ENCODE data around the gene MRPL22. TPM values are rescaled to one million over a fixed set of nuclear protein-coding genes. Genes with fewer than 3 reads are reported as not detected.
"Not testable (repeated sequence)": the region's sequence is repeated elsewhere in the genome, so short reads cannot be mapped to it uniquely, and the experiment has no call there.

The MRPL22 gene
- total RNA-seq (2014; rRNA removed; shearing (Covaris generic); ENCODE audit: low replicate concordance): 57.4 and 104 TPM in 2 replicates

- Histone ChIP-seq H3K4me3 (peak within 1 kb of the TSS; percentile 74), H3K27me3 (no peaks in the 10 kb centered on the region), H3K36me3 (peaks cover 10% of the 10 kb centered on the region), H3K9me3 (no peaks in the 10 kb centered on the region)
- peak; percentile 95 for DNase-seq
Observed at GRCh38 chr5:154940772-154941620, at the start of gene MRPL22. MRPL22 (plus strand) TSS chr5:154941073; CDS start chr5:154941111, 38 bp downstream.

GRCh38 chr5:154892369-154892771, 48.5 kb upstream of the MRPL22 start:
- no peaks in the 10 kb centered on the region for H3K27me3 ChIP-seq

GRCh38 chr5:154893381-154893780, 47.5 kb upstream of the MRPL22 start:
- Histone ChIP-seq H3K9me3 (no peaks in the 10 kb centered on the region), H3K27me3 (no peaks in the 10 kb centered on the region), H3K36me3 (peaks cover 84% of the 10 kb centered on the region), H3K4me3 (no peak overlapping the region)
- DNase-seq: no peak

More at GRCh38 chr5:154892369-154892771, 48.5 kb upstream of the MRPL22 start:
- no peak overlapping the region for H3K4me3 ChIP-seq
- no peak for DNase-seq
- H3K9me3 ChIP-seq: peaks cover 8% of the 10 kb centered on the region; the same call in 1 of the 2 replicates
- peaks cover 91% of the 10 kb centered on the region for H3K36me3 ChIP-seq

- Histone ChIP-seq H3K36me3 (peaks cover 77% of the 10 kb centered on the region), H3K9me3 (no peaks in the 10 kb centered on the region), H3K4me3 (no peak overlapping the region), H3K27me3 (no peaks in the 10 kb centered on the region)
- DNase-seq: no peak
Observed at GRCh38 chr5:154895606-154896561, 45.0 kb upstream of the MRPL22 start.

DNA sequence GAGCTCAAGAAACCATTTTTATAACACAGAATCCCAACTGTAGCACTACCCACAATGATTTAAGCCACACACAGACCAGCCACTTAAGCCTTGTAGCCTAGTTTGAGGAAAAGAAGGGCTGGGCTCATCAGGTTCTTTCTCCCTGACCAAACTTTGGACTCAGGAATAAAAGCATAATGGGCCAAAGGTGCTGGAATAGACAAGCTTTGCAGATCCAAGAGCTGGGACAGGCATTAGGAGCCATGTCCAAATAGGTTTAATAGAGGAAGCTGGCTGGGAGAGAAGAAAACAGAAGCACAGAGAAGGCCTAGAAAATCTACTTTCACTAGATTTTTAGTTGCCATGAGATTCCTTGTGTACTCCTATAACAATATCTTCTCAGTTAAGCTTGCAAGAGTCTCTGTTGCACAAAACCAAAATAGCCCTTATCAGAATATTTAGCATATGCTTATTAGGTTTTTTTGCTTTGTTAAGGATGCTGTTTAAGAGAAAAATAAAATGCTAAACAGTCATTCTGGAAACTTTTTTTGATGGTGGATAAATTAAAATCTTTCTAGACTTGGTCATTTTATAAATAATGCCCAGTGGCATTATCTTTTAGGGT, 44.2 kb upstream of the MRPL22 start:
- no peak for DNase-seq
- Histone ChIP-seq H3K27me3 (no peaks in the 10 kb centered on the region), H3K4me3 (no peak overlapping the region), H3K36me3 (peaks cover 76% of the 10 kb centered on the region), H3K9me3 (no peaks in the 10 kb centered on the region)

DNA sequence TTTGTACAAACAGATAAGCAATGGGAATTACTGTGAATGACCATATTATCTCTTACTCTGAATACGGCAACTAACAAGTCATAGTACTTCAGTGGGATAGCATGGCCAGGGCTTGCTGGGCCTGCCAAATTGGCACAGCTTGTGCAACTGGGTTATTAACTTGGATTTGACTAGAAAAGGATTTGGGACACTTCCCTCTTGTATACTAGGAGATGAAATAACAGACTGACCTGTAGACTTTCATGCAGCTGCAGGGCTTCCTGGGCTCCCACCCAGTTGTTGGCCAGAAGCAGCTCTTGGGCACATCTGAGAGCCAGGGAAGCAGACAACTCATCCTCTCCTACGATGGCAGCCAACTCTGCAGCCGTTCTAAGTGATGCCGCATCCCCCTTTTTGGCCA, 42.7 kb upstream of the MRPL22 start:
- DNase-seq: peak; percentile 97
- no peaks in the 10 kb centered on the region for H3K27me3 ChIP-seq
- H3K36me3 ChIP-seq: peaks cover 77% of the 10 kb centered on the region
- H3K9me3 ChIP-seq: no peaks in the 10 kb centered on the region
- H3K4me3 ChIP-seq: no peak overlapping the region

- H3K9me3 ChIP-seq: no peaks in the 10 kb centered on the region
- H3K36me3 ChIP-seq: peaks cover 75% of the 10 kb centered on the region
- no peak for DNase-seq
- no peak overlapping the region for H3K4me3 ChIP-seq
- no peaks in the 10 kb centered on the region for H3K27me3 ChIP-seq
Observed at GRCh38 chr5:154899151-154899816, 41.6 kb upstream of the MRPL22 start.

- Histone ChIP-seq H3K27me3 (no peaks in the 10 kb centered on the region), H3K4me3 (no peak overlapping the region), H3K9me3 (no peaks in the 10 kb centered on the region), H3K36me3 (peaks cover 75% of the 10 kb centered on the region)
- no peak for DNase-seq
Observed at GRCh38 chr5:154900066-154900465, 40.8 kb upstream of the MRPL22 start.

GRCh38 chr5:154901276-154901675, 39.6 kb upstream of the MRPL22 start:
- Histone ChIP-seq H3K4me3 (no peak overlapping the region), H3K9me3 (no peaks in the 10 kb centered on the region), H3K27me3 (no peaks in the 10 kb centered on the region), H3K36me3 (peaks cover 71% of the 10 kb centered on the region)
- DNase-seq: no peak

GRCh38 chr5:154901913-154902312, 39.0 kb upstream of the MRPL22 start:
- Histone ChIP-seq H3K9me3 (no peaks in the 10 kb centered on the region), H3K27me3 (no peaks in the 10 kb centered on the region), H3K4me3 (no peak overlapping the region), H3K36me3 (peaks cover 71% of the 10 kb centered on the region)
- no peak for DNase-seq

GRCh38 chr5:154905601-154906000, 35.3 kb upstream of the MRPL22 start:
- H3K4me3 ChIP-seq, H3K27me3 ChIP-seq, H3K9me3 ChIP-seq, DNase-seq: not testable (repeated sequence)
- peaks cover 80% of the 10 kb centered on the region for H3K36me3 ChIP-seq

GRCh38 chr5:154916874-154917273, 24.0 kb upstream of the MRPL22 start:
- H3K4me3 ChIP-seq: no peak overlapping the region
- peaks cover 86% of the 10 kb centered on the region for H3K36me3 ChIP-seq
- H3K9me3 ChIP-seq: no peaks in the 10 kb centered on the region
- DNase-seq: no peak
- no peaks in the 10 kb centered on the region for H3K27me3 ChIP-seq

DNA sequence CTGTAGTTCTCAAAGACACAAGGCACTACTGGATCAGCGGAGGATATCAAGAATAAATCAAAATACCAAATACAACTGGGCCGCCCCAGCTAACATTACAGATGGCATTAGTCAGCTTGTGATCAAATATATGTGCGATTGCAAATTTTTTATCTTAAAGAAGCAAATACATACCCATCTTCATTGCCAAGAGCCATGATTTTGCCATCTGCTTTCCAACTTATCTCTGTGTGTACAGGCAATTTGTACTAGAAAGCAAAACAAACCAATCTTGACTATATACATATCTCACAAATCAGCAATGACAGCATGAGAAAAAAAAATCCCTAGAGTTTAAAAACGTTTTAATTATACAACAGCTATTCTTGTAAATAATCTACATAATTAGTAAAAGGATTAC, 23.1 kb upstream of the MRPL22 start:
- Histone ChIP-seq H3K4me3 (no peak overlapping the region), H3K36me3 (peaks cover 84% of the 10 kb centered on the region), H3K9me3 (no peaks in the 10 kb centered on the region), H3K27me3 (no peaks in the 10 kb centered on the region)
- DNase-seq: no peak

DNA sequence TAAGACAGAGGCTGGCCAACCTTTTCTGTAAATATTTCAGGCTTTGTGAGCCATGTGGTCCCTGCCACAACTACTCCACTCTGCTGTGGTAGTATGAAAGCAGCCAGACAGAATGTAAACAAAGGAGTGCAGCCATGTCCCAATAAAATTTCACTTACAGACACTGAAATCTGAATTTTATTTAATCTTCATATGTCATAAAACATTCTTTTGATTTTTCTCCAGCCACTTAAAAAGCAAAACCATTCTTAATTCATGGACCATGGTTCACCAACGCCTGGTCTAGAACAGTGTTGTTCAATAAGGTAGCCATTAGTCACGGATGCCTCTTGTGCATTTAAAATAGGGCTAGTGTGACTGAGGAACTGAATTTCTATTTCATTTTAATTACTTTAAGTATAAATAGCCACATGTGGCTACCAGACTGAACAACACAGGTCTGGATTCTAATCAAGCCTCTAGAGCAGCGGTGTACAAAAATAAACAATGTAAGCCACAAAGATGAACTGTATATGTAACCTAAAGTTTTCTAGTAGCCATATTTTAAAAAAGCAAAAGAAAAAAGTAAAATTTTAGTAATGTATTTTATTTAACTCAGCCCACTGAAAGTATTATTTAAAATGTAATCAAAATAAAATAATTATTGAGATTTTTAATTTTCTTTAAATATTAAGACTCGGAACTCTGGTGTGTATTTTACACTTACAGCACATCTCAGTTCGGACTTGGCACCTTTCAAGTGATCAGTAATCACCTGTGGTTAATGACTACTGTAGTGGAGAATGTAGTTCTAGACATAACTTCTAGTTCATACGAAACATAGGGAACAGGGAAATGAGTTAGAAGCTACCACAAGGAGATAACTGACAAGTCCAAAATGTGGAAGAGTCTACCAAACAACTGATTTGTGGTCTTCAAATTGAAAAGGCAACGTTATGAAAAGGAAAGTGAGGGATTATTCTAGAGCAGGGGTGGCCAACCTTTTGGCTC, 17.1 kb upstream of the MRPL22 start:
- Histone ChIP-seq H3K9me3 (no peaks in the 10 kb centered on the region), H3K36me3 (peaks cover 89% of the 10 kb centered on the region), H3K27me3 (no peaks in the 10 kb centered on the region), H3K4me3 (no peak overlapping the region)
- no peak for DNase-seq

- Histone ChIP-seq H3K27me3 (no peaks in the 10 kb centered on the region), H3K9me3 (no peaks in the 10 kb centered on the region), H3K36me3 (peaks cover 60% of the 10 kb centered on the region), H3K4me3 (no peak overlapping the region)
- no peak for DNase-seq
Observed at GRCh38 chr5:154933537-154933936, 7.3 kb upstream of the MRPL22 start.

Data from MG63 (cell line).